Left ventricle myocardium inferior (tissue), 1 donor: ENCODE measurements around the gene ZNF575. TPM values are rescaled to one million over a fixed set of nuclear protein-coding genes. Genes with fewer than 3 reads are reported as not detected.

Experiments used
- DNase-seq: peaks from one replicate; pipeline ENCODE4 v3.0.0-alpha.2; 2020
- H3K27ac ChIP-seq: fragments of 200-600 bp; replicated peaks from 2 replicates; pipeline ENCODE4 v1.8.0; 2021
- H3K27me3 ChIP-seq: fragments of 200-600 bp; 2 replicates; pipeline ENCODE4 v1.8.0; 2021; ENCODE audit warnings: low read depth
- H3K36me3 ChIP-seq: fragments of 200-600 bp; 2 replicates; pipeline ENCODE4 v1.8.0; 2021
- H3K4me1 ChIP-seq: fragments of 200-600 bp; 2 replicates; pipeline ENCODE4 v1.8.0; 2021
- H3K4me3 ChIP-seq: fragments of 200-600 bp; 2 replicates; pipeline ENCODE4 v1.8.0; 2021; ENCODE audit warnings: mild to moderate bottlenecking, moderate library complexity
- H3K9me3 ChIP-seq: fragments of 200-600 bp; replicated peaks from 2 replicates; pipeline ENCODE4 v1.8.0; 2021
- intact Hi-C: fragments of 100-400 bp; cut with micrococcal nuclease; formaldehyde crosslinking; loops from one replicate; pipeline ENCODE4 v1.11.0; 2022
- total RNA-seq: library from RNA; stranded (reverse); fragmentation: NEBNext Ultra II Directional; extraction: Animal tissue kit (Norgen Biotek cat#: 25700); gene quantifications from one replicate; pipeline ENCODE4 v1.2.1, GENCODE V29; 2021
- TF ChIP-seq, protein P1 (sequence below): fragments of 200-600 bp; IDR thresholded peaks from 2 replicates; pipeline ENCODE4 v1.8.0; 2021; ENCODE audit warnings: antibody characterized with exemption, mild to moderate bottlenecking, borderline replicate concordance
- donor health status: DM: no; HTN: yes; CAD: no; lungs with severe emphysema.

Gene ZNF575
- total RNA-seq, 1 donor from 2014 or later, result 1.1 TPM

GRCh38 chr19:43570174-43570791 lies 37.3 kb downstream of the ZNF575 start:
- TF ChIP-seq, protein P1, sequence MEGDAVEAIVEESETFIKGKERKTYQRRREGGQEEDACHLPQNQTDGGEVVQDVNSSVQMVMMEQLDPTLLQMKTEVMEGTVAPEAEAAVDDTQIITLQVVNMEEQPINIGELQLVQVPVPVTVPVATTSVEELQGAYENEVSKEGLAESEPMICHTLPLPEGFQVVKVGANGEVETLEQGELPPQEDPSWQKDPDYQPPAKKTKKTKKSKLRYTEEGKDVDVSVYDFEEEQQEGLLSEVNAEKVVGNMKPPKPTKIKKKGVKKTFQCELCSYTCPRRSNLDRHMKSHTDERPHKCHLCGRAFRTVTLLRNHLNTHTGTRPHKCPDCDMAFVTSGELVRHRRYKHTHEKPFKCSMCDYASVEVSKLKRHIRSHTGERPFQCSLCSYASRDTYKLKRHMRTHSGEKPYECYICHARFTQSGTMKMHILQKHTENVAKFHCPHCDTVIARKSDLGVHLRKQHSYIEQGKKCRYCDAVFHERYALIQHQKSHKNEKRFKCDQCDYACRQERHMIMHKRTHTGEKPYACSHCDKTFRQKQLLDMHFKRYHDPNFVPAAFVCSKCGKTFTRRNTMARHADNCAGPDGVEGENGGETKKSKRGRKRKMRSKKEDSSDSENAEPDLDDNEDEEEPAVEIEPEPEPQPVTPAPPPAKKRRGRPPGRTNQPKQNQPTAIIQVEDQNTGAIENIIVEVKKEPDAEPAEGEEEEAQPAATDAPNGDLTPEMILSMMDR, result no peak
- Histone ChIP-seq H3K9me3 (no peaks in the 10 kb centered on the region), H3K4me3 (no peak overlapping the region), H3K36me3 (peaks cover 11% of the 10 kb centered on the region), H3K4me1 (peaks cover 19% of the 10 kb centered on the region), H3K27ac (no peak overlapping the region), H3K27me3 (no peaks in the 10 kb centered on the region)
- no peak for DNase-seq
- intact Hi-C loops, result no loop called here

- TF ChIP-seq, protein P1, result no peak
- Histone ChIP-seq H3K9me3 (no peaks in the 10 kb centered on the region), H3K27me3 (no peaks in the 10 kb centered on the region), H3K4me1 (peaks cover 24% of the 10 kb centered on the region), H3K36me3 (peaks cover 11% of the 10 kb centered on the region), H3K4me3 (no peak overlapping the region), H3K27ac (no peak overlapping the region)
- intact Hi-C loops, result no loop called here
- no peak for DNase-seq
Observed at GRCh38 chr19:43572171-43572588, 39.2 kb downstream of the ZNF575 start.

- Histone ChIP-seq H3K27me3 (no peaks in the 10 kb centered on the region), H3K4me3 (peak overlapping the region; percentile 83), H3K36me3 (peaks cover 11% of the 10 kb centered on the region), H3K4me1 (peaks cover 24% of the 10 kb centered on the region), H3K27ac (peak overlapping the region; percentile 80), H3K9me3 (no peaks in the 10 kb centered on the region)
- DNase-seq, result no peak
- intact Hi-C loops, result no loop called here
- TF ChIP-seq, protein P1, result no peak
Observed at GRCh38 chr19:43574424-43575155, 41.6 kb downstream of the ZNF575 start.

DNA sequence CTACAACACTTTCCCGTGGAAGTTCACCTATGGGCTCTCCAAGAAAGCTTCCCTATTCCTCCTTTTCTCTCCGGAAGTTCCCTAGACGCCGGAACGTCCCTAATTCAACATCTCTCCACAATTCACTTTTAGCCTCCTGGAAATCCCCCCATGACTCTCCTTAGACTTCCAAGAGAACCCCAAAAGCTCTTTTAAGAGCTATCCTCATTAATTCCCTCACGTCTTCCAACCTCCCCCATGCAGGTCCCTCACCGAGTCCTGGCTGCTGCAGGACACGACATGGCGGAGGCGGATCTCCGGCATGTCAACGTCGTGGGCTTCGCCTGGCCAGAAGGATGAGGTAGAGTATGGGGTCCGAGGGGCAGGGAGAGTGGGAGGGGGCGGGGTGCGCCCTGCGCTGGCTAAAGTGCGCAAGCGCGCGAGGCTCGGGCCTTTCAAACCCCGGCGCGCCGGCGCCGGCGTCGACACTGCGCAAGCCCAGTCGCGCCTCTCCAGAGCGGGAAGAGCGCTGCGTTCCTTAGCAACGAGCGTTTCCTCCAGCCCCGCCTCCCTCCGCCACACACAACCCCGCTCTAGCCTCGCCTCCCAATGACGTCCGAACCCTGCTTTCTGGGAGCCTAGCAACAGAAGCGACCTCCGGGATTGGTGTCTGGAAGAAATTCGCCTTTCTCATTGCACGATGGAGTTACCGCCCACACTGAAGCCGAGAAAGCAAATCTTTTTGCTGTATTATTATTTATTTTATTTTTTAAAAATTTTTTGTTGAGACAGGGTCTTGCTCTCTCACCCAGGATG lies 42.4 kb downstream of the ZNF575 start, which contains the start of the genes PINLYP and XRCC1:
Gene PINLYP, plus strand, starts transcription at position 646 of the 795 bp plus-strand sequence. CDS start 1,391 bp downstream, outside the sequence.
Gene XRCC1, minus strand, starts transcription at position 372 of the 795 bp plus-strand sequence. Its CDS starts 69 bp downstream, at position 303.
- Histone ChIP-seq H3K4me3 (peak within 1 kb of the TSS; percentile 83), H3K4me1 (peaks cover 28% of the 10 kb centered on the region), H3K27me3 (no peaks in the 10 kb centered on the region), H3K27ac (peak within 1 kb of the TSS; percentile 80), H3K9me3 (no peaks in the 10 kb centered on the region), H3K36me3 (peaks cover 11% of the 10 kb centered on the region)
- TF ChIP-seq, protein P1, result no peak
- peak; percentile 97 for DNase-seq
- intact Hi-C loops, result no loop called here
